Astrocyte (in vitro differentiated cells and primary cell): ENCODE results near the gene THAP5. TPM values are rescaled to one million over a fixed set of nuclear protein-coding genes. Genes with fewer than 3 reads are reported as not detected.

Experiments used
- DNase-seq: peaks from one replicate; pipeline ENCODE4 v3.0.0-alpha.2; 2010; ENCODE audit warnings: low read depth
- FAIRE-seq: peaks from 2 replicates; lab custom pipeline; 2011; peaks lifted over from hg19 to GRCh38; lab: Jason Lieb, UNC
- H2AFZ ChIP-seq: 2 replicates; pipeline ENCODE4 v1.6.0; 2012; ENCODE audit warnings: low read depth, low read length, inconsistent platforms
- H3K27ac ChIP-seq: 2 replicates; pipeline ENCODE4 v1.5.1; 2011; ENCODE audit warnings: low read depth, low read length, inconsistent platforms
- H3K27me3 ChIP-seq: 2 replicates; pipeline ENCODE4 v1.6.0; 2011; ENCODE audit warnings: low read length, inconsistent platforms; ENCODE audit not compliant: insufficient read depth
- H3K36me3 ChIP-seq: 2 replicates; pipeline ENCODE4 v1.5.1; 2011; ENCODE audit warnings: low read length, inconsistent platforms; ENCODE audit not compliant: insufficient read depth
- H3K4me1 ChIP-seq: 2 replicates; pipeline ENCODE4 v1.5.1; 2011; ENCODE audit warnings: low read length, inconsistent platforms; ENCODE audit not compliant: insufficient read depth
- H3K4me2 ChIP-seq: 2 replicates; pipeline ENCODE4 v1.6.0; 2012; ENCODE audit warnings: low read length, inconsistent platforms
- H3K4me3 ChIP-seq: 2 replicates; pipeline ENCODE4 v1.5.1; 2011; ENCODE audit warnings: low read depth, mild to moderate bottlenecking, low read length, inconsistent platforms; ENCODE audit not compliant: insufficient read depth
- H3K79me2 ChIP-seq: 2 replicates; pipeline ENCODE4 v1.6.0; 2012; ENCODE audit warnings: mild to moderate bottlenecking, low read length, inconsistent platforms; ENCODE audit not compliant: insufficient read depth
- H3K9ac ChIP-seq: 2 replicates; pipeline ENCODE4 v1.6.0; 2012; ENCODE audit warnings: mild to moderate bottlenecking, low read length, inconsistent platforms
- H3K9me3 ChIP-seq: 2 replicates; pipeline ENCODE4 v1.5.1; 2012; ENCODE audit warnings: low read depth, mild to moderate bottlenecking, low read length, inconsistent platforms; ENCODE audit not compliant: insufficient read depth
- H4K20me1 ChIP-seq: 2 replicates; pipeline ENCODE4 v1.6.0; 2012; ENCODE audit warnings: low read length, inconsistent platforms; ENCODE audit not compliant: insufficient read depth
- H3K27ac Mint-ChIP-seq: one replicate; pipeline ENCODE4 v1.8.0; 2021; ENCODE audit warnings: mild to moderate bottlenecking, mixed read lengths; ENCODE audit not compliant: unreplicated experiment
- H3K27me3 Mint-ChIP-seq: one replicate; pipeline ENCODE4 v1.8.0; 2021; ENCODE audit warnings: low read depth, mixed read lengths; ENCODE audit not compliant: unreplicated experiment
- H3K36me3 Mint-ChIP-seq: one replicate; pipeline ENCODE4 v1.8.0; 2021; ENCODE audit warnings: low read depth, mixed read lengths; ENCODE audit not compliant: unreplicated experiment
- H3K4me1 Mint-ChIP-seq: one replicate; pipeline ENCODE4 v1.8.0; 2021; ENCODE audit warnings: low read depth, mixed read lengths; ENCODE audit not compliant: unreplicated experiment
- H3K4me3 Mint-ChIP-seq: one replicate; pipeline ENCODE4 v1.8.0; 2021; ENCODE audit warnings: mild to moderate bottlenecking, moderate library complexity, mixed read lengths; ENCODE audit not compliant: unreplicated experiment
- H3K9me3 Mint-ChIP-seq: one replicate; pipeline ENCODE4 v1.8.0; 2021; ENCODE audit warnings: mild to moderate bottlenecking, mixed read lengths; ENCODE audit not compliant: unreplicated experiment
- CTCF ChIP-seq: IDR thresholded peaks from 2 replicates; pipeline ENCODE4 v1.5.1; 2011; ENCODE audit warnings: low read depth, mild to moderate bottlenecking, inconsistent platforms, low read length, moderate library complexity; ENCODE audit not compliant: insufficient read depth
- EZH2 ChIP-seq: IDR thresholded peaks from 2 replicates; pipeline ENCODE4 v1.6.1; 2012; ENCODE audit warnings: mild to moderate bottlenecking, low read length, inconsistent platforms; ENCODE audit not compliant: insufficient read depth
- total RNA-seq: library from RNA; stranded (reverse); gene quantifications from 2 replicates; pipeline ENCODE4 v1.2.1, GENCODE V29; 2021

Gene THAP5
- total RNA-seq, 1 donor from 2014 or later = 18.8 TPM

GRCh38 chr7:108604307-108605077, 35.0 kb upstream of the THAP5 start:
- TF ChIP-seq CTCF (no peak), EZH2 (no peak)
- Histone ChIP-seq H3K9ac (no peak overlapping the region), H3K4me2 (no peak overlapping the region), H3K36me3 (no peaks in the 10 kb centered on the region), H3K4me3 (no peak overlapping the region), H3K4me1 (no peaks in the 10 kb centered on the region), H2AFZ (no peak overlapping the region), H3K9me3 (no peaks in the 10 kb centered on the region), H3K27me3 (peaks cover under 1% of the 10 kb centered on the region), H4K20me1 (no peaks in the 10 kb centered on the region), H3K27ac (no peak overlapping the region), H3K79me2 (no peaks in the 10 kb centered on the region)
- Mint-ChIP-seq H3K4me1 (peaks cover 2% of the 10 kb centered on the region), H3K27ac (no peak overlapping the region), H3K36me3 (no peaks in the 10 kb centered on the region), H3K9me3 (no peaks in the 10 kb centered on the region), H3K4me3 (no peak overlapping the region), H3K27me3 (no peaks in the 10 kb centered on the region)
- DNase-seq (no peak), FAIRE-seq (no peak)

- no peak overlapping the region for H3K27ac Mint-ChIP-seq
- Histone ChIP-seq H2AFZ (no peak overlapping the region), H3K4me2 (no peak overlapping the region), H3K4me3 (no peak overlapping the region), H3K79me2 (no peaks in the 10 kb centered on the region), H3K27ac (no peak overlapping the region), H4K20me1 (no peaks in the 10 kb centered on the region), H3K9me3 (no peaks in the 10 kb centered on the region), H3K9ac (no peak overlapping the region), H3K36me3 (no peaks in the 10 kb centered on the region), H3K27me3 (peaks cover 6% of the 10 kb centered on the region), H3K4me1 (no peaks in the 10 kb centered on the region)
- H3K36me3 Mint-ChIP-seq = no peaks in the 10 kb centered on the region
- H3K27me3 Mint-ChIP-seq = no peaks in the 10 kb centered on the region
- FAIRE-seq (no peak), DNase-seq (no peak)
- no peaks in the 10 kb centered on the region for H3K9me3 Mint-ChIP-seq
- no peak overlapping the region for H3K4me3 Mint-ChIP-seq
- H3K4me1 Mint-ChIP-seq = peaks cover under 1% of the 10 kb centered on the region
- no peak for TF ChIP-seq CTCF
- TF ChIP-seq EZH2 = no peak
Measured at GRCh38 chr7:108603656-108604306, 34.3 kb upstream of the THAP5 start.

GRCh38 chr7:108600399-108600798, 30.9 kb upstream of the THAP5 start:
- no peak for DNase-seq
- Histone ChIP-seq H3K36me3 (no peaks in the 10 kb centered on the region), H3K4me2 (no peak overlapping the region), H3K4me1 (no peaks in the 10 kb centered on the region), H3K27me3 (peaks cover 16% of the 10 kb centered on the region), H3K79me2 (no peaks in the 10 kb centered on the region), H3K9ac (no peak overlapping the region), H4K20me1 (no peaks in the 10 kb centered on the region), H3K9me3 (no peaks in the 10 kb centered on the region), H2AFZ (no peak overlapping the region), H3K4me3 (no peak overlapping the region), H3K27ac (no peak overlapping the region)
- Mint-ChIP-seq H3K27ac (no peak overlapping the region), H3K36me3 (no peaks in the 10 kb centered on the region), H3K27me3 (no peaks in the 10 kb centered on the region), H3K4me1 (no peaks in the 10 kb centered on the region), H3K9me3 (no peaks in the 10 kb centered on the region), H3K4me3 (no peak overlapping the region)
- TF ChIP-seq EZH2 (no peak), CTCF (no peak)
- no peak for FAIRE-seq
